Vagina (tissue), 2 donors: ENCODE results near the gene LRCH1. TPM values are rescaled to one million over a fixed set of nuclear protein-coding genes. Genes with fewer than 3 reads are reported as not detected.

ENCODE experiments used
- DNase-seq, 2 donors: peaks; one replicate each; pipeline ENCODE4 v3.0.0-alpha.2; 2017; ENCODE audit errors: extremely low spot score in 2 of 2
- H3K27ac ChIP-seq: fragments of 200-600 bp; sonication (generic); one replicate; pipeline ENCODE4 v1.5.1; 2019
- H3K27me3 ChIP-seq: fragments of 200-600 bp; sonication (generic); one replicate; pipeline ENCODE4 v1.5.1; 2019
- H3K36me3 ChIP-seq, 2 donors: fragments of 200-600 bp; sonication (generic); one replicate each; pipeline ENCODE4 v1.5.1; 2017 to 2019
- H3K4me1 ChIP-seq: fragments of 200-600 bp; sonication (generic); one replicate; pipeline ENCODE4 v1.5.1; 2019
- H3K4me3 ChIP-seq, 2 donors: fragments of 200-600 bp; sonication (generic); 1 replicate in 1 of 2; 2 replicates in 1 of 2; pipeline ENCODE4 v1.5.1; 2016 to 2019
- H3K9me3 ChIP-seq: fragments of 200-600 bp; sonication (generic); one replicate; pipeline ENCODE4 v1.5.1; 2019
- POLR2A ChIP-seq, 2 donors: fragments of 450-650 bp; IDR thresholded peaks; one replicate each; pipeline ENCODE4 v1.6.1; 2017; ENCODE audit warnings: antibody characterized with exemption in 2 of 2, mild to moderate bottlenecking in 2 of 2, moderate library complexity in 2 of 2
- POLR2AphosphoS5 ChIP-seq, 2 donors: sonication (generic); formaldehyde crosslinking; IDR thresholded peaks; one replicate each; pipeline ENCODE4 v1.9.0; 2017; ENCODE audit warnings: antibody characterized with exemption in 2 of 2, mild to moderate bottlenecking in 2 of 2, low read depth in 1 of 2; ENCODE audit not compliant: insufficient read depth in 1 of 2
- intact Hi-C: fragments of 100-400 bp; cut with DNase I; formaldehyde crosslinking; loops from one replicate; pipeline ENCODE4 v1.15.1; 2023
- total RNA-seq: library from RNA; depleted of rRNA; stranded (reverse); fragments of >200 nt; gene quantifications from one replicate; pipeline ENCODE4 v1.2.3, GENCODE V29; 2016
- TF ChIP-seq, protein P1 (sequence below), 3 experiments: fragments of 450-650 bp in 2 of 3; fragments of 200-600 bp in 1 of 3; sonication (generic) in 1 of 3; IDR thresholded peaks; one replicate each; pipeline ENCODE4 v1.5.1; 2017 to 2019; ENCODE audit warnings: antibody characterized with exemption in 3 of 3, mild to moderate bottlenecking in 2 of 3, moderate library complexity in 2 of 3

Gene LRCH1
- total RNA-seq, 1 donor from 2014 or later: 21.4 TPM

DNA sequence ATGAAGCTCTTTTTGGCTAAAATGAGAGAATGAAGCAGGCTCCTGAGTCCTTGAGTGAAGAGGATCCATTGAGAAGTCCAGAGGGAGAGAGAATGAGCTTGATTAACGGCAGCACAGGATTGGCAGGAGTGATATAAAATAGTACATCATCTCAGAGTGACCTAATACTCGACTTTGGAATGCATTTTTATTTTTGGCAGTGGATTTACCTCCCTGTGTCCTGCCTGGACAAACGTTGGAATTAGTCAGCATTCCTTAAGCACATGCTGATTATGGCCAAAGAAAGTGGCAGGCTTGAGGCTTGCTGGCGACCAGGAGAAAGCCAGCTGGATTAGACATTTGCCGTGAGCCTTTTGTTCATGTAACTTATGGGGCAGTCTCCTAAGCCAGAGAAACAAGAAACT, 22.9 kb downstream of the LRCH1 start:
- no peak overlapping the region for H3K27ac ChIP-seq
- H3K9me3 ChIP-seq: no peaks in the 10 kb centered on the region
- peaks cover 70% of the 10 kb centered on the region for H3K4me1 ChIP-seq
- no peak for DNase-seq
- TF ChIP-seq, protein P1, sequence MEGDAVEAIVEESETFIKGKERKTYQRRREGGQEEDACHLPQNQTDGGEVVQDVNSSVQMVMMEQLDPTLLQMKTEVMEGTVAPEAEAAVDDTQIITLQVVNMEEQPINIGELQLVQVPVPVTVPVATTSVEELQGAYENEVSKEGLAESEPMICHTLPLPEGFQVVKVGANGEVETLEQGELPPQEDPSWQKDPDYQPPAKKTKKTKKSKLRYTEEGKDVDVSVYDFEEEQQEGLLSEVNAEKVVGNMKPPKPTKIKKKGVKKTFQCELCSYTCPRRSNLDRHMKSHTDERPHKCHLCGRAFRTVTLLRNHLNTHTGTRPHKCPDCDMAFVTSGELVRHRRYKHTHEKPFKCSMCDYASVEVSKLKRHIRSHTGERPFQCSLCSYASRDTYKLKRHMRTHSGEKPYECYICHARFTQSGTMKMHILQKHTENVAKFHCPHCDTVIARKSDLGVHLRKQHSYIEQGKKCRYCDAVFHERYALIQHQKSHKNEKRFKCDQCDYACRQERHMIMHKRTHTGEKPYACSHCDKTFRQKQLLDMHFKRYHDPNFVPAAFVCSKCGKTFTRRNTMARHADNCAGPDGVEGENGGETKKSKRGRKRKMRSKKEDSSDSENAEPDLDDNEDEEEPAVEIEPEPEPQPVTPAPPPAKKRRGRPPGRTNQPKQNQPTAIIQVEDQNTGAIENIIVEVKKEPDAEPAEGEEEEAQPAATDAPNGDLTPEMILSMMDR (IDR thresholded peaks at IDR 0.05): no peak
- TF ChIP-seq POLR2A (IDR thresholded peaks at IDR 0.05): no peak
- TF ChIP-seq POLR2AphosphoS5 (IDR thresholded peaks at IDR 0.05; ENCODE audit: insufficient read depth in 1 of 2, low read depth in 1 of 2): no peak
- intact Hi-C loops: no loop called here
- no peaks in the 10 kb centered on the region for H3K27me3 ChIP-seq
- no peak overlapping the region for H3K4me3 ChIP-seq
- no peaks in the 10 kb centered on the region for H3K36me3 ChIP-seq

DNA sequence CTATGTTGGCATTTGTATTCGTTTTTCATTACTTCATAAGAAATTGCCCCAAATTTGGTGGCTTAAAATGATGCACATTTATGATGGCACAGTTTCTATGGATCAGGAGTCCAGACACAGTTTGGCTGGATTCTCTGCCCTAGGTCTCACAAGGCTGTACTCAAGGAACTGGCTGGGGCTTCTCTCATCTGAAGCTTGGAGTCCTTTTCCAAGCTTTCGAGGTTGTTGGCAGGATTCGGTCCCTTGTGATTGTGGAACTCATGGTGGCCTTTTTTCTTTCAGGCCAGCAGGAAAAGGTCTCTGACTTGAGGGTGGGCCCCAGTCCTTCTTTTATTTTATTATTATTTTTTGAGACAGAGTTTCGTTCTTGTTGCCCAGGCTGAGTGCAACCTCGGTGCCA, 23.8 kb downstream of the LRCH1 start:
- intact Hi-C loops: no loop called here
- Histone ChIP-seq H3K4me3 (no peak overlapping the region), H3K9me3 (no peaks in the 10 kb centered on the region), H3K36me3 (no peaks in the 10 kb centered on the region), H3K4me1 (peaks cover 64% of the 10 kb centered on the region), H3K27me3 (no peaks in the 10 kb centered on the region), H3K27ac (peak overlapping the region; percentile 35)
- no peak for DNase-seq
- TF ChIP-seq, protein P1 (IDR thresholded peaks at IDR 0.05): no peak
- TF ChIP-seq POLR2A (IDR thresholded peaks at IDR 0.05): no peak

DNA sequence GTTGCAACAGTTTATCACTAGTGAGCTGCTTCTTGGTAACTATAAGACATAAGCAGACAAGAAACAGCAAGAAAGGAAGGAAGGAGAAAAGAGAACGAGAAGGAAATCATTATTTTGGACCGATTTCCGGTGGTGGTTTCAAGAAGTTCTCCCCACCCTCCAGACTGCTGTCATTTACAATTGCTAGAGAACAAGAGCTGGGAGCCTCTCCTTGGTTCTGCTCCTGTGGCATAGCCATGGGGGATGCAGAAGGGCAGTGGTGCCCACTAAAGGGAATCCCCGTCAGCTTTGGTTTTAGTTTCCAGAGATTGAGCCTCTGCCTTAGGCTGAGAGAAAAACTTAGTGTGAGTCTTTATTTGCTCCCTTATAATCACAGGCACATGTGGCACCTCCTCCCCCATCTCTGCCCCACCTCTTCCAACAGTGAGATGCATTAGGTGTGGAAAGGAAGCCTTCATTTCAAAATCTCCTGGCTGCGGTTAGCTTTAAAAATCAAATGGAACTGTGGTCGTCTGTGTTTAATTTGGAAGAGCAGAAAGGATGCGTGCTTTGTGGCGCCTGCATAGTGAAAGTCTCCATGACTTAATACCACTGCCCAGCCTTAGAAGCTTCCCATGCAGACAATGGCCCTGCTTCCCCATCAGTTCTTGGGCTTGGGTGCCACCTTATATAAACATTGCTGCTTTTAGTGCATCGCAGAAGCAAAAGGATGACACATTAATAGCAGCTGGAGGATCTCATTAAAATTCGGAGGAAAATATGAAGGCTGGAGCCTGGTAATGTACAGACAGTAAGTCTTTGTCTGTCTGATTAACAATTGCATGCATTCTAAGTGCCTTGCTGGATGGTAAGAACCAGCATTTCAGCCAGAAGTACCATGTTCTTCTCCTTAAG, 25.0 kb downstream of the LRCH1 start:
- TF ChIP-seq POLR2A (IDR thresholded peaks at IDR 0.05) (no peak), POLR2AphosphoS5 (IDR thresholded peaks at IDR 0.05; ENCODE audit: insufficient read depth in 1 of 2, low read depth in 1 of 2) (no peak)
- TF ChIP-seq, protein P1 (IDR thresholded peaks at IDR 0.05): no peak
- no peaks in the 10 kb centered on the region for H3K36me3 ChIP-seq
- intact Hi-C loops: no loop called here
- H3K27me3 ChIP-seq: no peaks in the 10 kb centered on the region
- peak overlapping the region; percentile 25 for H3K27ac ChIP-seq
- no peak for DNase-seq
- no peaks in the 10 kb centered on the region for H3K9me3 ChIP-seq
- no peak overlapping the region for H3K4me3 ChIP-seq
- H3K4me1 ChIP-seq: peaks cover 62% of the 10 kb centered on the region

DNA sequence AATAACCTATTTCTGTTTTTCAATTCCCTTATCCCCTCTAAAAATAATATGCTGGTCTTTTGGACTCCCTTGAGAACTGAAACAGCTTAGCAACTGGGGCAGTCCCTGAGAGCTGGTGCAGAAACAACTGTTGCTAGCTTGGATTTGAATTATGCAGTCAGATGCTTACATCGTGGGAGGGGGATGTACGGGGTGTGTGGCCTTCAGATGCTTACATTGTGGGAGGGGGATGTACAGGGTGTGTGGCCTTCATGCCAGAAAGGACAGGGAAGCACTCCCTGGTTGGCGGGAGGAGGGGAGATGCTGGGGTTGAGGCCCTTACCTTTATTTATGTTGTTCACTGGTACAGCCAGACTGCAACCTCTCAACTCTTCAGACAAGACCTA, 25.6 kb downstream of the LRCH1 start:
- intact Hi-C loops: no loop called here
- Histone ChIP-seq H3K4me3 (no peak overlapping the region), H3K27ac (no peak overlapping the region), H3K36me3 (no peaks in the 10 kb centered on the region), H3K9me3 (no peaks in the 10 kb centered on the region), H3K27me3 (no peaks in the 10 kb centered on the region), H3K4me1 (peaks cover 67% of the 10 kb centered on the region)
- no peak for TF ChIP-seq POLR2AphosphoS5 (IDR thresholded peaks at IDR 0.05; ENCODE audit: insufficient read depth in 1 of 2, low read depth in 1 of 2)
- no peak for TF ChIP-seq POLR2A (IDR thresholded peaks at IDR 0.05)
- TF ChIP-seq, protein P1 (IDR thresholded peaks at IDR 0.05): no peak
- no peak for DNase-seq

DNA sequence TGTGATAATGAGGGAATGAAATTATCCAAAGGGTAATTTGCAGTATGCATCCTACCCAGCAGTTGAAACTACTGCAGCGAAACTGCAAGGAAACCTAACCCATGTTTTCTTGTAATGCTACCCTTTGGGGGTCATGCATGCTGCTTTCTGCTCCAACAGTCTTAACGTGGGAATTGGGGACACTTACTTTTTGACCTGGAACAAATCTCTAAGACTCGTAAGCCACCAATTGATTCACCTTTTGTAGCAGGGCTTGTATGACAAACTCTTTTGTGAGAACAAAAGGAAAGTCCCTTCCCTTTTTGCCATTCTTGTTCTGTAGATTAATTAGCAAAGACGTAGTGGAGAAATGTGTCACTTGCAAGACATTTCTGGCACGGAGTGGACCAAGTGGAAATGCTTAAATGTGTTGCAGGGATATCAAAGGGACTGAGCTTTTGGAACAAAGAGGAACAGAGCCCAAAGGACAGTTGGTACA, 27.4 kb downstream of the LRCH1 start:
- H3K36me3 ChIP-seq: no peaks in the 10 kb centered on the region
- TF ChIP-seq POLR2A (IDR thresholded peaks at IDR 0.05) (no peak), POLR2AphosphoS5 (IDR thresholded peaks at IDR 0.05; ENCODE audit: insufficient read depth in 1 of 2, low read depth in 1 of 2) (no peak)
- TF ChIP-seq, protein P1 (IDR thresholded peaks at IDR 0.05): no peak
- H3K27me3 ChIP-seq: no peaks in the 10 kb centered on the region
- no peak for DNase-seq
- no peak overlapping the region for H3K27ac ChIP-seq
- peaks cover 64% of the 10 kb centered on the region for H3K4me1 ChIP-seq
- no peaks in the 10 kb centered on the region for H3K9me3 ChIP-seq
- intact Hi-C loops: no loop called here
- H3K4me3 ChIP-seq: no peak overlapping the region
